Peyer's patch (tissue), 4 donors: ENCODE measurements around the gene PTPRJ. TPM values are rescaled to one million over a fixed set of nuclear protein-coding genes. Genes with fewer than 3 reads are reported as not detected.

ENCODE experiments used
- DNase-seq, 3 donors: peaks; one replicate each; pipeline ENCODE4 v3.0.0-alpha.2; 2017 to 2019
- H3K27ac ChIP-seq, 4 donors: fragments of 200-600 bp; sonication (generic); one replicate each; pipeline ENCODE4 v1.5.1; 2016 to 2019
- H3K27me3 ChIP-seq, 2 donors: fragments of 200-600 bp; sonication (generic); one replicate each; pipeline ENCODE4 v1.5.1; 2019
- H3K36me3 ChIP-seq, 3 donors: fragments of 200-600 bp; sonication (generic); one replicate each; pipeline ENCODE4 v1.5.1; 2016 to 2019
- H3K4me1 ChIP-seq, 4 donors: fragments of 200-600 bp; sonication (generic); one replicate each; pipeline ENCODE4 v1.5.1; 2016 to 2019
- H3K4me3 ChIP-seq, 4 donors: fragments of 200-600 bp; sonication (generic); 1 replicate in 3 of 4; 2 replicates in 1 of 4; pipeline ENCODE4 v1.5.1; 2016 to 2019; ENCODE audit warnings: mild to moderate bottlenecking in 1 of 4
- H3K9me3 ChIP-seq, 4 donors: fragments of 200-600 bp; sonication (generic); one replicate each; pipeline ENCODE4 v1.5.1; 2016 to 2019; ENCODE audit warnings: mild to moderate bottlenecking in 1 of 4
- POLR2A ChIP-seq, 2 donors: fragments of 450-650 bp; IDR thresholded peaks; one replicate each; pipeline ENCODE4 v1.5.1; 2017; ENCODE audit warnings: antibody characterized with exemption in 2 of 2, mild to moderate bottlenecking in 2 of 2, moderate library complexity in 2 of 2
- total RNA-seq, 4 donors: library from RNA; depleted of rRNA; stranded (reverse); fragments of >200 nt; gene quantifications; one replicate each; pipeline ENCODE4 v1.1.0, GENCODE V29; 2016
- TF ChIP-seq, protein P1 (sequence below), 6 experiments: fragments of 450-650 bp in 4 of 6; fragments of 200-600 bp in 2 of 6; sonication (generic) in 1 of 6; IDR thresholded peaks; one replicate each; pipeline ENCODE4 v1.5.1; 2017 to 2019; ENCODE audit warnings: antibody characterized with exemption in 6 of 6, mild to moderate bottlenecking in 3 of 6, moderate library complexity in 1 of 6

PTPRJ gene
- total RNA-seq, 4 donors from 2014 or later: 28.1 to 50.1 (median 37.5) TPM

DNA sequence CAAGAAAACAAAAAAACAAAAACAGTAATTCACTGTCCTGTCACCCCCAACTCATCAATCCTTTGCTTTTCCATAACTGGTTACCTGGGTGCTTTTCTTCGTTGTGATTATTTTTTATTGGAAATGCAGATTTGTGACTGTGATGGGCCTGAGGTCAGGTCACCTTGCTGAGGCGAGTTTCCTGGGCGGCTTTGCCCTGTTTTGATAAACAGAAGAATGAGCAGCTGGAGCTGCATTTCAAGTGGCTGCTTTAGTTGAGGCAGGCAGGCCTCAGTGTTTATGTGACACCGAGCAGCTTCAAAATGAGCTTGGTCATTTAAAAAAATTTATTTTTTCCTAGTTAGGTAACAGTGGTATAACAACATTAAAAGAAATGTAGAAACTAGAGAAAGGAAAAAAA is 22.2 kb downstream of the PTPRJ start:
- H3K4me1 ChIP-seq: peaks cover 0 to 79% (median 24%) of the 10 kb centered on the region in 4 donors
- peak overlapping the region; percentile 64 to 82 (median 70) for H3K27ac ChIP-seq
- TF ChIP-seq, protein P1, sequence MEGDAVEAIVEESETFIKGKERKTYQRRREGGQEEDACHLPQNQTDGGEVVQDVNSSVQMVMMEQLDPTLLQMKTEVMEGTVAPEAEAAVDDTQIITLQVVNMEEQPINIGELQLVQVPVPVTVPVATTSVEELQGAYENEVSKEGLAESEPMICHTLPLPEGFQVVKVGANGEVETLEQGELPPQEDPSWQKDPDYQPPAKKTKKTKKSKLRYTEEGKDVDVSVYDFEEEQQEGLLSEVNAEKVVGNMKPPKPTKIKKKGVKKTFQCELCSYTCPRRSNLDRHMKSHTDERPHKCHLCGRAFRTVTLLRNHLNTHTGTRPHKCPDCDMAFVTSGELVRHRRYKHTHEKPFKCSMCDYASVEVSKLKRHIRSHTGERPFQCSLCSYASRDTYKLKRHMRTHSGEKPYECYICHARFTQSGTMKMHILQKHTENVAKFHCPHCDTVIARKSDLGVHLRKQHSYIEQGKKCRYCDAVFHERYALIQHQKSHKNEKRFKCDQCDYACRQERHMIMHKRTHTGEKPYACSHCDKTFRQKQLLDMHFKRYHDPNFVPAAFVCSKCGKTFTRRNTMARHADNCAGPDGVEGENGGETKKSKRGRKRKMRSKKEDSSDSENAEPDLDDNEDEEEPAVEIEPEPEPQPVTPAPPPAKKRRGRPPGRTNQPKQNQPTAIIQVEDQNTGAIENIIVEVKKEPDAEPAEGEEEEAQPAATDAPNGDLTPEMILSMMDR (IDR thresholded peaks at IDR 0.05): no peak
- no peak for TF ChIP-seq POLR2A (IDR thresholded peaks at IDR 0.05)

DNA sequence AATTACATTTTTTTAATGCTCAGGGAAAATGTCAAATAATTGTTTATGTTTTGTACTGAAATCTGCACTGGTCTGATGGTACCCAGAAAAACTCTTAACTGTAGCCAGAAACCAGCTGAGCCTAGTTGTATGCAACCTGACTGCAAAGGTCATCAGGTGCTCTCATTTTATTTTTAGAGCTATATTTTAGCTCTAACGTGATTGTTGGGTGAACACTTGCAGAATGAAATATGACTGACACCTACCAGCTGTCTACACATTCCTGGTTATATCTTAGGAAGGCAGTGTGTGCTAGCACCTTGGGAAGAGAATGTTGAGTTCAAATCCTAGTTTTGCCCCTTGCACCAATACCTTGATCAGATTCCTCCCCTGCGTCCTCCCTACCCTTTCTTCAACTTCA is 23.6 kb downstream of the PTPRJ start:
- no peaks in the 10 kb centered on the region for H3K9me3 ChIP-seq
- no peak for TF ChIP-seq POLR2A (IDR thresholded peaks at IDR 0.05)
- TF ChIP-seq, protein P1 (IDR thresholded peaks at IDR 0.05): no peak
- H3K4me1 ChIP-seq: peaks cover 0 to 73% (median 23%) of the 10 kb centered on the region in 4 donors
- no peak overlapping the region for H3K4me3 ChIP-seq
- H3K27ac ChIP-seq: peak overlapping the region; percentile 6 to 74 (median 24)
- no peaks in the 10 kb centered on the region for H3K27me3 ChIP-seq
- no peaks in the 10 kb centered on the region for H3K36me3 ChIP-seq
- no peak for DNase-seq

More for the DNA sequence above, 22.2 kb downstream of the PTPRJ start:
- H3K4me3 ChIP-seq: no peak overlapping the region
- H3K36me3 ChIP-seq: no peaks in the 10 kb centered on the region
- DNase-seq: no peak
- H3K9me3 ChIP-seq: no peaks in the 10 kb centered on the region
- no peaks in the 10 kb centered on the region for H3K27me3 ChIP-seq

DNA sequence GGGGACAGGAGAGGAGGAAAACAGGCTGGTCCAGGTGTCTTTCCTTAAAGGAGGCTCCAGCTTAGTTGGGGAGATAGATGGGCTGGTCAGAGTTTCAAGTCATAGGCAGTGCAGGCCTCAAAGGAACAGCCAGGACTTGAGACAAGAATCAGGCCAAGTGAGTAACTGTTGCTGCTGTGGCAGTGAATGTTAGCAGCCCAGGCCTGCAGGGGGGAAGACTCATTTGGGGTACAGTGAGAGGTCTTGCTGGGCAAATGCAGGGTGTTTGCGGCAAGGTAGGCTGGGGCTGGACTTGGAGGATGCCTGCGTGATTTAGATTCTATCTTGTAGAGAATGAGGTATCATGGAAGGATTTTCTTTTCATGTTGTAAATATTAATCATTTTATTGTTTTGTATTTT is 24.1 kb downstream of the PTPRJ start:
- peak overlapping the region; percentile 6 to 74 (median 24) for H3K27ac ChIP-seq
- H3K9me3 ChIP-seq: no peaks in the 10 kb centered on the region
- no peaks in the 10 kb centered on the region for H3K36me3 ChIP-seq
- no peaks in the 10 kb centered on the region for H3K27me3 ChIP-seq
- no peak overlapping the region for H3K4me3 ChIP-seq
- peaks cover 0 to 68% (median 20%) of the 10 kb centered on the region in 4 donors for H3K4me1 ChIP-seq
- TF ChIP-seq, protein P1 (IDR thresholded peaks at IDR 0.05): no peak
- no peak for TF ChIP-seq POLR2A (IDR thresholded peaks at IDR 0.05)
- DNase-seq: no peak

DNA sequence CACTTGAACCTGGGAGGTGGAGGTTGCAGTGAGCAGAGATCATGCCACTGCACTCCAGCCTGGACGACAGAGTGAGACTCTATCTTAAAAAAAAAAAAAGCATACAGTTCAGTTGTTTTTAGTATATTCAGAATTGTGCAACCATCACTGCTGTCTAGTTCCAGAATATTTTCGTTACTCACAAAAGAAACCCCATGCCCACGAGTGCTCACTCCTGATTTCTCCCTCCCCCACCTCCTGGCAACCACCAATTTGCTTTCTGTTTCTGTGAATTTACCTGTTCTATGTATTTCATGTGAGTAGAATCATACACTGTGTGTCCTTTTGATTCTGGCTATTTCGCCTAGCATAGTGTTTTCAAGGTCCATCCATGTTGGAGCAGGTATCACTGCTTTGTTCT is 24.8 kb downstream of the PTPRJ start:
- Histone ChIP-seq H3K27me3 (no peaks in the 10 kb centered on the region), H3K9me3 (no peaks in the 10 kb centered on the region), H3K36me3 (no peaks in the 10 kb centered on the region), H3K27ac (peak overlapping the region in 3 of 4 donors; percentile 38 to 74 (median 44)), H3K4me1 (peaks cover 0 to 62% (median 16%) of the 10 kb centered on the region in 4 donors), H3K4me3 (no peak overlapping the region)
- DNase-seq: no peak
- TF ChIP-seq, protein P1 (IDR thresholded peaks at IDR 0.05): no peak
- no peak for TF ChIP-seq POLR2A (IDR thresholded peaks at IDR 0.05)

DNA sequence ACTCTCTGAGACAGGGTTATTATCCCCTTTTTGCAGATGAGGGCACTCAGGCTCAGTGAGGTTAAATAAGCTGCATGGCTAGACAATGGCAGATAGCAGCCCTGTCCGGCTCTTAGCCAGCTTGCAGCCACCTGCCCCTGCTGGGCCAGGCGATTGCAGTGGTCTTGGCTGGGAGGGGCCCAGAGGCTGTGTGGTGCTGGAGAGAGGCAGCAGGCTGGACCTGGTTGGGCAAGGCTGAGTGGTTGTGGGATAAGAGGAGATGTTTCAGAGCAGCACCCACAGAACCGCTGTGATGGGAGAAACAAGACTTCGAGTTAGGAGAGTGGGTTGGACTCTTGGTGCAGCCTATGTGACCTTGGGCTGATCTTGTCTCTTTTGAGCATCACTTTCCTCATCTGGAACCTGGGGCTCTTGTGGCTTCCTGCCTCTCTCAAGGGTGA is 25.5 kb downstream of the PTPRJ start:
- peak overlapping the region in 3 of 4 donors; percentile 38 to 74 (median 44) for H3K27ac ChIP-seq
- DNase-seq: no peak
- H3K9me3 ChIP-seq: no peaks in the 10 kb centered on the region
- peaks cover 0 to 55% (median 16%) of the 10 kb centered on the region in 4 donors for H3K4me1 ChIP-seq
- no peak overlapping the region for H3K4me3 ChIP-seq
- H3K36me3 ChIP-seq: no peaks in the 10 kb centered on the region
- TF ChIP-seq POLR2A (IDR thresholded peaks at IDR 0.05): no peak
- TF ChIP-seq, protein P1 (IDR thresholded peaks at IDR 0.05): no peak
- H3K27me3 ChIP-seq: no peaks in the 10 kb centered on the region
